Measurements from ENCODE around the gene SKAP2.

DNA sequence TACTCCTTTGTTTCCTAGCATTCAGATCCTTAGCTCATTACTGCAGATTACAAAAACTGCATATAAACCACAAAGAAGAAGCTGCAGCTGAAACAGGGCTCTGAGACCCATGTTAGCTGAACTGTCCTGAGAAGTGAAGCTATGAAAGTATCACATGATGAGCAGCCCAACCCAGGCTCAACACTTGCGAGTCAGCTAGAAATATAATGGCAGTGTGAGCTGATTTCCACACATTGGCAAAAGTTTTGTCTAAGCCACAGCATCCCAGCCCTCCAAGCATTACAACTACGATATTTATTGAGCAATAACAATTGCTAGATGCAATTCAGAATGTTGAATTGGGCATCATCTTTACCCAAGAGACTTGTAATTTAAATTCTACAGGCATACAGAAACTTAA is 34.5 kb upstream of the SKAP2 start:
- TF ChIP-seq POLR2AphosphoS5 (IDR thresholded peaks at IDR 0.05; ENCODE audit: low read depth, low read length) = no peak
- no peak for TF ChIP-seq POLR2A (IDR thresholded peaks at IDR 0.05; ENCODE audit: low read depth, low read length)
- TF ChIP-seq TAF1 (IDR thresholded peaks at IDR 0.05; ENCODE audit: low read depth, low read length) = no peak
- no peak for TF ChIP-seq SPI1 (IDR thresholded peaks at IDR 0.05; ENCODE audit: low read depth, low read length)
- TF ChIP-seq POU2F2 (IDR thresholded peaks at IDR 0.05; ENCODE audit: low read depth, low read length) = no peak

All from GM12891 (cell line).